Measurements from ENCODE around the gene FAM193A. TPM values are rescaled to one million over a fixed set of nuclear protein-coding genes. Genes with fewer than 3 reads are reported as not detected.

FAM193A gene
- total RNA-seq, 6 experiments from 2014 or later: 20.4 to 22.3 (median 20.8) TPM

DNA sequence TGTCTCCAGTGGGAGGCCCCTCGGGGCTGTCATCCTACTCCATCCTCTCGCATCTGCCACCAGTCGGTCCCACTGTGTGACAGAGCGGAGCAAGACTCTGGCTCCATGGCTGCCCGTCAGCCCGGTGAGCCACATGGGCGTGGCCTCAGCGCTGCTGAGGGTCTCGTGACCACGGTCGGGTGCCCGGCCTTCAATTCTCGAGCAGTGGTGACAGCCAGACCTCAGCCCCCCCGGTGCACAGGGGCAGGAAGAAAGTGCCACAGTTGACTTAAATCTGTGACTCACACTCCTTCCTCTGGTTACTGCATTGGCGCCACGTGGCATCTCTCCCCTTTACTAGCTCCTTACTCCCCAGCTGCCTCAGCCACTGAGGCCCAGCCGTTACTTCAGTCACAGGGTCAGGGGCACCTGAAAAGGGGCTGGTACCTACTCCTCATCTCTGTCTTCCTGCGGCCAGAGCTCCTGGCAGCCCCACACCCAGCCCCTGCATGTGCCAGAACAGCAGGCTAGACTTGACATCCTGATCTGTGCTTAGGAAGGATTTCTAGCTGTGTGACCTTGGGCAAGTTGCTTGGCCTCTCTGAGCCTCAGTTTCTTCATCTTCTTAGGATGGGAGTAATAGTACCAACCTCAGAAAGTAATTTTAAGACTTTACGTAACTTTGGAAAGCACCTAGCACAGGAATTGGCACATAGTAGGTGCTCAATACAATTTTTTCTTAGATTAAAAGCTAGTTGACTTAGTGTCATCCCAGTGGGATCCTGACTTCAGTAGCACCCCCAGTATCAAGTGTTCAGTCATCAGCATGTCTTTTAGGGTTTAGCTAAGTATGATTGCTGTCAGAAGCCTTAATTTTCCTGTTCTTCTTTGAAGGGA is 153.6 kb downstream of the FAM193A start:
- Mint-ChIP-seq H3K27ac (peak overlapping the region; percentile 47), H3K4me3 (no peak overlapping the region), H3K9me3 (no peaks in the 10 kb centered on the region), H3K27me3 (ENCODE audit: insufficient read depth) (peaks cover 5% of the 10 kb centered on the region; the same call in 1 of the 2 replicates), H3K4me1 (ENCODE audit: low read depth) (peaks cover 7% of the 10 kb centered on the region), H3K36me3 (ENCODE audit: low read depth) (peaks cover 39% of the 10 kb centered on the region)
- TF ChIP-seq, protein P1, sequence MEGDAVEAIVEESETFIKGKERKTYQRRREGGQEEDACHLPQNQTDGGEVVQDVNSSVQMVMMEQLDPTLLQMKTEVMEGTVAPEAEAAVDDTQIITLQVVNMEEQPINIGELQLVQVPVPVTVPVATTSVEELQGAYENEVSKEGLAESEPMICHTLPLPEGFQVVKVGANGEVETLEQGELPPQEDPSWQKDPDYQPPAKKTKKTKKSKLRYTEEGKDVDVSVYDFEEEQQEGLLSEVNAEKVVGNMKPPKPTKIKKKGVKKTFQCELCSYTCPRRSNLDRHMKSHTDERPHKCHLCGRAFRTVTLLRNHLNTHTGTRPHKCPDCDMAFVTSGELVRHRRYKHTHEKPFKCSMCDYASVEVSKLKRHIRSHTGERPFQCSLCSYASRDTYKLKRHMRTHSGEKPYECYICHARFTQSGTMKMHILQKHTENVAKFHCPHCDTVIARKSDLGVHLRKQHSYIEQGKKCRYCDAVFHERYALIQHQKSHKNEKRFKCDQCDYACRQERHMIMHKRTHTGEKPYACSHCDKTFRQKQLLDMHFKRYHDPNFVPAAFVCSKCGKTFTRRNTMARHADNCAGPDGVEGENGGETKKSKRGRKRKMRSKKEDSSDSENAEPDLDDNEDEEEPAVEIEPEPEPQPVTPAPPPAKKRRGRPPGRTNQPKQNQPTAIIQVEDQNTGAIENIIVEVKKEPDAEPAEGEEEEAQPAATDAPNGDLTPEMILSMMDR (IDR thresholded peaks at IDR 0.05): no peak
- no peak for DNase-seq

DNA sequence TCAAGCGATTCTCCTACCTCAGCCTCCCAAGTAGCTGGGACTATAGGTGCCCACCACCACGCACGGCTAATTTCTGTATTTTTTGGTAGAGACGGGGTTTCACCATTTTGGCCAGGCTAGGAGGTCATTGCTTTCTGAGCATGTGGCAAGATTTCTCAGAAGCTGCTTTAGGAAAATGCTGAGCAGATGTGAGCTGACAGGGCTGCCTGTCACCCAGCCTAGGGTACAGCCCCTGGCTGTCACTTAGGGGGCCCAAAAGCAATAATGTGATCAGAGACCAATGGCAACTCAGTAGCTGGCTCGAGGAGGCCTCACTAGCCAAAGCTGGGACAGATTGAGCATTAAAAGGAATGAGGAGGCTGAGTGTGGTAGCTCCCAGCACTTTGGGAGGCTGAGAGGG is 154.9 kb downstream of the FAM193A start:
- no peak for DNase-seq
- TF ChIP-seq, protein P1 (IDR thresholded peaks at IDR 0.05): no peak
- H3K4me1 Mint-ChIP-seq (ENCODE audit: low read depth): no peaks in the 10 kb centered on the region; the same call in 1 of the 2 replicates
- H3K4me3 Mint-ChIP-seq: no peak overlapping the region
- H3K27ac Mint-ChIP-seq: peak overlapping the region; percentile 45
- H3K36me3 Mint-ChIP-seq (ENCODE audit: low read depth): peaks cover 36% of the 10 kb centered on the region
- H3K9me3 Mint-ChIP-seq: no peaks in the 10 kb centered on the region
- peaks cover 5% of the 10 kb centered on the region; the same call in 1 of the 2 replicates for H3K27me3 Mint-ChIP-seq (ENCODE audit: insufficient read depth)

DNA sequence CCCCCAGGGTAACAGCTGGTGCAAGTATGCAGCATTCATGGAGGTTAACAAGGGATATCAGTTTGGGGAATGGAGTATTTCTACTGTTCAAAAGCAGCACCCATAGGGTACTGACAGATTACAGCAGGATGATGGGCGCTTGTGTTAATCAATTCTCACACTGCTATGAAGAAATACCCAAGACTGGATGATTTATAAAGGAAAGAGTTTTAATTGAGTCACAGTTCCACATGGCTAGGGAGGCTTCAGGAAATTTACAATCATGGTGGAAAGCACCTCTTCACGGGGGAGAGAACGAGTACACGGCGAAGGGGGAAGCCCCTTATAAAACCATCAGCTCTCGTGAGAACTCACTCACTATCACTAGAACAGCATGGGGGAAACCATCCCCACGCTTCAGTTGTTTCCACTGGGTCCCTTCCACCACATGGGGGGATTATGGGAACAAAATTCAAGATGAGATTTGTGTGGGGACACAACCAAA is 155.5 kb downstream of the FAM193A start:
- no peaks in the 10 kb centered on the region for H3K9me3 Mint-ChIP-seq
- TF ChIP-seq, protein P1 (IDR thresholded peaks at IDR 0.05): no peak
- no peak overlapping the region for H3K4me3 Mint-ChIP-seq
- H3K27me3 Mint-ChIP-seq (ENCODE audit: insufficient read depth): peaks cover 3% of the 10 kb centered on the region
- no peaks in the 10 kb centered on the region; the same call in 1 of the 2 replicates for H3K4me1 Mint-ChIP-seq (ENCODE audit: low read depth)
- H3K36me3 Mint-ChIP-seq (ENCODE audit: low read depth): peaks cover 41% of the 10 kb centered on the region
- H3K27ac Mint-ChIP-seq: no peak overlapping the region
- DNase-seq: no peak

DNA sequence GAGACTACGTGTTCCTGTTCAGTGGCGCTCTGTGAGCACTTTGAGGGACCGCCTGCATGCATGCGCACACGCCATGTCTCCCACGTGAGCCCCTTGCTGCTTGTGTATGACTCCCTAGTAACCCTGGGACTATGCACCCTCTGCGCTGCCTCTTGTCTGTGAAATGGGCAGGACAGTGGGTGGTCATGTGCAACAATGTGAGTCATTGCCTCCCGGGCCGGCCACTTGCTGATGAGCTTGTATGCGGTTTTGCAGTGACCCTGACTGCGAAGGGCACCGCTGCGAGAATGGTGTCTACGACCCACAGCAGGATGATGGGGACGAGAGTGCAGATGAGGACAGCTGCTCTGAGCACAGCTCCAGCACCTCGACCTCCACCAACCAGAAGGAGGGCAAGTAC is 158.2 kb downstream of the FAM193A start:
- TF ChIP-seq, protein P1 (IDR thresholded peaks at IDR 0.05): no peak
- no peak for DNase-seq
- no peaks in the 10 kb centered on the region; the same call in 1 of the 2 replicates for H3K4me1 Mint-ChIP-seq (ENCODE audit: low read depth)
- peaks cover 35% of the 10 kb centered on the region for H3K36me3 Mint-ChIP-seq (ENCODE audit: low read depth)
- no peak overlapping the region for H3K27ac Mint-ChIP-seq
- H3K9me3 Mint-ChIP-seq: no peaks in the 10 kb centered on the region
- no peak overlapping the region for H3K4me3 Mint-ChIP-seq
- H3K27me3 Mint-ChIP-seq (ENCODE audit: insufficient read depth): peaks cover 1% of the 10 kb centered on the region

DNA sequence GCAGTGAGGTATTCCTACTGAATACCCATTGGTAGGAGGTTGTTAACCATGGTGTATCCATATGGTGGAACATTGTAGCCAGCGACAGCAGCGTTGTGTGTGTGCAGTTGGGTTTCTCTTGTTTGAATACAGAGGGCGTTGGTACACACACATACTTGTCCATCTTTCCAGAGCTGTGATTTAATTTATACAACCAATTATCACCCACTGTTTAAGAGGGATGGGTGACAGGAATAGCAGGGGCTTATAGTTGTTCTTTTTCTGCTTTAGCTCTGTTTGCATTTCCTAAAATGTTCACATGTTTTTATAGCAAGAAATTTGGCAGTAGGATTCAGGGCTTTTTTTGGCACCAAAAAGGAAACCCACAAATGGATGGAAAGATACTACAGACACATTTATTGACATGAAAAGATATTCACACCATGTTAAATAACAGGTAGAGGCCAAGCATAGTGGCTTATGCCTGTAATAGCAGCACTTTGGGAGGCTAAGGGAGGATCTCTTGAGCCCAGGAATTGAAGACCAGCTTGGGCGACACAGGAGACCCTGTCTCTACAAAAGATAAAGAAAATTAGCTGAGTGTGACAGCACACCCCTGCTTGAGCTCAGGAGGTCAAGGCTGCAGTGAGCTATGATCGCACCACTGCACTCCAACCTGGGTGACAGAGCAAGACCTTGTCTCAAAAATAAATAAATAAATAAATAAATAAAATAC is 159.1 kb downstream of the FAM193A start:
- TF ChIP-seq, protein P1 (IDR thresholded peaks at IDR 0.05): no peak
- H3K27ac Mint-ChIP-seq: no peak overlapping the region
- no peaks in the 10 kb centered on the region; the same call in 1 of the 2 replicates for H3K4me1 Mint-ChIP-seq (ENCODE audit: low read depth)
- no peak for DNase-seq
- peaks cover 37% of the 10 kb centered on the region for H3K36me3 Mint-ChIP-seq (ENCODE audit: low read depth)
- no peak overlapping the region for H3K4me3 Mint-ChIP-seq
- peaks cover 1% of the 10 kb centered on the region for H3K27me3 Mint-ChIP-seq (ENCODE audit: insufficient read depth)
- H3K9me3 Mint-ChIP-seq: no peaks in the 10 kb centered on the region
